ENCODE measurements around the gene NHLH2.

Gene NHLH2

DNA sequence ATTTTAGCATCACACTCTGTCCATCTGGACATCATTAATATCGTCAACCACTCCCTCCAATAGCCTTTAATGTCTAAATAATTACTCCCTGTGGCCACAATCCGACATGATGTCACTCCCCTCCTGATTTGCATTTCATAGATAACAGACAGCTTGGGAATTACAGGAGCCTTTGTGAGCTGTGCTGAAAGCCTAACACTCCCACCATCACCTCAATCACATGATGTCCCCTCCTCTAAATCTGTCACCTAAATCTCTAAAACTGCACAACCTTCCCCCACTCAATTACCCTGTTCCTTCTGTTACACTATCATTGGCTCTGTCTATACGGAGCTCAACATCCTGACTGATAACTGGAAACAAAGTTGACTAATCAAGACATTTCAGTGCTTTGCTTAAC lies 14.3 kb downstream of the NHLH2 start:
- TF ChIP-seq, protein P1, sequence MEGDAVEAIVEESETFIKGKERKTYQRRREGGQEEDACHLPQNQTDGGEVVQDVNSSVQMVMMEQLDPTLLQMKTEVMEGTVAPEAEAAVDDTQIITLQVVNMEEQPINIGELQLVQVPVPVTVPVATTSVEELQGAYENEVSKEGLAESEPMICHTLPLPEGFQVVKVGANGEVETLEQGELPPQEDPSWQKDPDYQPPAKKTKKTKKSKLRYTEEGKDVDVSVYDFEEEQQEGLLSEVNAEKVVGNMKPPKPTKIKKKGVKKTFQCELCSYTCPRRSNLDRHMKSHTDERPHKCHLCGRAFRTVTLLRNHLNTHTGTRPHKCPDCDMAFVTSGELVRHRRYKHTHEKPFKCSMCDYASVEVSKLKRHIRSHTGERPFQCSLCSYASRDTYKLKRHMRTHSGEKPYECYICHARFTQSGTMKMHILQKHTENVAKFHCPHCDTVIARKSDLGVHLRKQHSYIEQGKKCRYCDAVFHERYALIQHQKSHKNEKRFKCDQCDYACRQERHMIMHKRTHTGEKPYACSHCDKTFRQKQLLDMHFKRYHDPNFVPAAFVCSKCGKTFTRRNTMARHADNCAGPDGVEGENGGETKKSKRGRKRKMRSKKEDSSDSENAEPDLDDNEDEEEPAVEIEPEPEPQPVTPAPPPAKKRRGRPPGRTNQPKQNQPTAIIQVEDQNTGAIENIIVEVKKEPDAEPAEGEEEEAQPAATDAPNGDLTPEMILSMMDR (IDR thresholded peaks at IDR 0.05; ENCODE audit: control insufficient read depth, insufficient read depth, low read depth, low read length, missing control alignments) = no peak
- H3K4me3 ChIP-seq (ENCODE audit: control insufficient read depth, low read depth, low read length) = no peak overlapping the region
- DNase-seq (ENCODE audit: low read depth) = no peak

DNA sequence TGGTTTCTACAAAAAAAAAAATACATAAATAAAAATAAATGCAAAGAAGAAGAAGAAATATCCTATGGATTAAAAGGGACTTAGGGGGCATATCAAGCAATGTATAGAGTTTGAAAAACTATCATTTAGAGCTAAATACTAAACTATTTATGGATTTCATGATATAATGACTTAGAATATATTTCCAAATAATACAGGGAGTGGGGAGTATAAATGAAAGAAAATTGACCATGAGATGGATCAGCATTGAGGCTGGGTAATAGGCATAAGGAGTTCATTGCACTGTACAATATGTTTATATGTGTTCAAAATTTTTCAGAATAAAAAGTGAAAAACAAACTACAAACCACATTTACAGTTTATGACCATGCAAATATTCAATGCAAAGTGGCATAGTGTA lies 18.8 kb downstream of the NHLH2 start:
- TF ChIP-seq, protein P1 (IDR thresholded peaks at IDR 0.05; ENCODE audit: control insufficient read depth, insufficient read depth, low read depth, low read length, missing control alignments) = no peak
- no peak for DNase-seq (ENCODE audit: low read depth)
- H3K4me3 ChIP-seq (ENCODE audit: control insufficient read depth, low read depth, low read length) = no peak overlapping the region

GRCh38 chr1:115815694-115816093 lies 25.2 kb downstream of the NHLH2 start:
- no peak for DNase-seq (ENCODE audit: low read depth)
- TF ChIP-seq, protein P1 (IDR thresholded peaks at IDR 0.05; ENCODE audit: control insufficient read depth, insufficient read depth, low read depth, low read length, missing control alignments) = no peak
- no peak overlapping the region for H3K4me3 ChIP-seq (ENCODE audit: control insufficient read depth, low read depth, low read length)

DNA sequence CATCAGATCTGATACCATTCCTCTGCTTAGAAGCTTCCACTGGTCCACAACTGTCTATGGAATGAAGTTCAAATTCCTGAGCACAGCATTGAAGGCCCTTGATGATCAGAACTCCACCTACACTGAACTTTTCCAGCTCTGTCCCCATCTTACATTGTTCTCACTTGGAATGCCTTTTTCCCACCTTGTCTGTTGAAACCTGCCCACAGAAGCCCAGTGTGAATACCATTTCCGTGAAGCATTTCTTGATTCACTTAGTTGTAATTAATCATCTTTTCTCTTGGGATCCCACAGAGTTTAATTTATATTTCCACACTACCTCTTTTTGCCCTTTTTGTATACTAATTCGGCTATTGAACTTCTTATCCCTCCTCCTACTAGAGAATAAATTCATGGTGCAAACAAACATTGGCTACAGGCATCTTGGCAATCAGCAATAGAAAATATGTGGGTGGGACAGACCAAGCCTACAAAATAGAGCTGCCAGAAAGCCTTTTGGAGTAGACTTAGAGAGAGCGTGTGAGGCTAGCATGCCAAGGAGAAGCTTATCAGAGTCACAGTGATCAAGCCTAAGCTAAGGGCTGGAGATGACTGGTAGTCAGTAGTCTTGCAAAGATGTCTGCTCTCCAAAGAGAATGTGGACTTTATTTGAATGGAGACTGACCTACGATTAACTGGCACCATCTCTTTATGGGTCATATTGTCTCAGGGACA lies 26.1 kb downstream of the NHLH2 start:
- TF ChIP-seq, protein P1 (IDR thresholded peaks at IDR 0.05; ENCODE audit: control insufficient read depth, insufficient read depth, low read depth, low read length, missing control alignments) = no peak
- no peak for DNase-seq (ENCODE audit: low read depth)
- H3K4me3 ChIP-seq (ENCODE audit: control insufficient read depth, low read depth, low read length) = no peak overlapping the region

GRCh38 chr1:115813727-115814126 lies 27.2 kb downstream of the NHLH2 start:
- TF ChIP-seq, protein P1 (IDR thresholded peaks at IDR 0.05; ENCODE audit: control insufficient read depth, insufficient read depth, low read depth, low read length, missing control alignments) = no peak
- DNase-seq (ENCODE audit: low read depth) = no peak
- no peak overlapping the region for H3K4me3 ChIP-seq (ENCODE audit: control insufficient read depth, low read depth, low read length)

DNA sequence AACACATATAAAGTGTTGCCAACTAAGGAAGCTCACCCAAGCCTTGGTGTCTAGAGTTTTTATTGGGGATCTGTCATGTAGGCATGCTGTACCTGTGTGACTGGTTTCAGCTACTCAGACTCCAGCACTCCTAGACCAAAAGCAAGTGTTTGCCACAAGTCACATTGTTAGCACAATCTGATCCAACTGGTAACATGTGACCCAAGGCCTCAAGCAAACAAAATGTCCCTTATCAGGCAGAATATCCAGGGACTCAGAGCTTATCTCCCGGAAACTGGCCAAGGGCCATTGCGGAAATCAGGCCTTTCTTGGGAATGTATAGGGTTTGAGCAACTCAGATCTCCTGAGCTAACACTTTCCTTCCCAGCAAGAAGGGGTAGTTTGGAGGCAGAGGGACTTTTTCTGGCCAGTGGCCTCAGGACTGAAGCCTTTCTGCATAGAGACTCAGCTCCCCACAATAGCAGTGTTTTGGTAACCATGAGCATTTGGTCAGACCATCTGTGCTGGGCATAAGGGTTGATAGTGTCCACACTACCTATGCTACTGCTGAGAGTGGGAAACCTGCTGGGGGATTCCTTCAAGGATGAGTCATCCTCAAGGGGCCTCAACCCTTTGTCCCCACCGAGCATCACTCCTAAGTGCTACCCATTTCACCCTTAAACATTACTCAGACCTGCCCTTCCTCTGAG lies 29.6 kb downstream of the NHLH2 start:
- no peak for DNase-seq (ENCODE audit: low read depth)
- TF ChIP-seq, protein P1 (IDR thresholded peaks at IDR 0.05; ENCODE audit: control insufficient read depth, insufficient read depth, low read depth, low read length, missing control alignments) = no peak
- H3K4me3 ChIP-seq (ENCODE audit: control insufficient read depth, low read depth, low read length) = no peak overlapping the region

All from AG09309 (cell line).